ENCODE measurements around the gene KIF25.

Gene KIF25

GRCh38 chr6:168081858-168082546 is 84.5 kb downstream of the KIF25 start:
- TF ChIP-seq GLIS3 (CRISPR knock-in tag; IDR thresholded peaks at IDR 0.05) (no peak), ISL1 (CRISPR knock-in tag; IDR thresholded peaks at IDR 0.05) (no peak), ZC3H10 (CRISPR knock-in tag; IDR thresholded peaks at IDR 0.05) (no peak), ZFP3 (CRISPR knock-in tag; IDR thresholded peaks at IDR 0.05) (no peak), BACH2 (CRISPR knock-in tag; IDR thresholded peaks at IDR 0.05; ENCODE audit: borderline replicate concordance) (no peak), TCF4 (CRISPR knock-in tag; IDR thresholded peaks at IDR 0.05; ENCODE audit: borderline replicate concordance) (no peak), ZNF8 (CRISPR knock-in tag; IDR thresholded peaks at IDR 0.05) (no peak), RARB (CRISPR knock-in tag; IDR thresholded peaks at IDR 0.05) (no peak), ARNTL (CRISPR knock-in tag; IDR thresholded peaks at IDR 0.05; ENCODE audit: borderline replicate concordance, low read depth) (no peak), ZFP30 (CRISPR knock-in tag; IDR thresholded peaks at IDR 0.05) (no peak), TOX (CRISPR knock-in tag; IDR thresholded peaks at IDR 0.05; ENCODE audit: borderline replicate concordance) (no peak), CSDC2 (CRISPR knock-in tag; IDR thresholded peaks at IDR 0.05) (no peak), ZNF70 (CRISPR knock-in tag; IDR thresholded peaks at IDR 0.05) (no peak), CREB5 (CRISPR knock-in tag; IDR thresholded peaks at IDR 0.05; ENCODE audit: low read depth) (no peak), OSR1 (CRISPR knock-in tag; IDR thresholded peaks at IDR 0.05) (no peak), ZNF565 (CRISPR knock-in tag; conservative IDR thresholded peaks at IDR 0.05; ENCODE audit: low read depth) (no peak)
- TF ChIP-seq, protein P1, sequence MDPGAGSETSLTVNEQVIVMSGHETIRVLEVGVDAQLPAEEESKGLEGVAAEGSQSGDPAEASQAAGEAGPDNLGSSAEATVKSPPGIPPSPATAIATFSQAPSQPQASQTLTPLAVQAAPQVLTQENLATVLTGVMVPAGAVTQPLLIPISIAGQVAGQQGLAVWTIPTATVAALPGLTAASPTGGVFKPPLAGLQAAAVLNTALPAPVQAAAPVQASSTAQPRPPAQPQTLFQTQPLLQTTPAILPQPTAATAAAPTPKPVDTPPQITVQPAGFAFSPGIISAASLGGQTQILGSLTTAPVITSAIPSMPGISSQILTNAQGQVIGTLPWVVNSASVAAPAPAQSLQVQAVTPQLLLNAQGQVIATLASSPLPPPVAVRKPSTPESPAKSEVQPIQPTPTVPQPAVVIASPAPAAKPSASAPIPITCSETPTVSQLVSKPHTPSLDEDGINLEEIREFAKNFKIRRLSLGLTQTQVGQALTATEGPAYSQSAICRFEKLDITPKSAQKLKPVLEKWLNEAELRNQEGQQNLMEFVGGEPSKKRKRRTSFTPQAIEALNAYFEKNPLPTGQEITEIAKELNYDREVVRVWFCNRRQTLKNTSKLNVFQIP (CRISPR knock-in tag; IDR thresholded peaks at IDR 0.05; ENCODE audit: borderline replicate concordance, low read depth) = no peak
- TF ChIP-seq, protein P2, sequence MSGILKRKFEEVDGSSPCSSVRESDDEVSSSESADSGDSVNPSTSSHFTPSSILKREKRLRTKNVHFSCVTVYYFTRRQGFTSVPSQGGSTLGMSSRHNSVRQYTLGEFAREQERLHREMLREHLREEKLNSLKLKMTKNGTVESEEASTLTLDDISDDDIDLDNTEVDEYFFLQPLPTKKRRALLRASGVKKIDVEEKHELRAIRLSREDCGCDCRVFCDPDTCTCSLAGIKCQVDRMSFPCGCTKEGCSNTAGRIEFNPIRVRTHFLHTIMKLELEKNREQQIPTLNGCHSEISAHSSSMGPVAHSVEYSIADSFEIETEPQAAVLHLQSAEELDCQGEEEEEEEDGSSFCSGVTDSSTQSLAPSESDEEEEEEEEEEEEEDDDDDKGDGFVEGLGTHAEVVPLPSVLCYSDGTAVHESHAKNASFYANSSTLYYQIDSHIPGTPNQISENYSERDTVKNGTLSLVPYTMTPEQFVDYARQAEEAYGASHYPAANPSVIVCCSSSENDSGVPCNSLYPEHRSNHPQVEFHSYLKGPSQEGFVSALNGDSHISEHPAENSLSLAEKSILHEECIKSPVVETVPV (CRISPR knock-in tag; IDR thresholded peaks at IDR 0.05) = no peak
- TF ChIP-seq, protein P3, sequence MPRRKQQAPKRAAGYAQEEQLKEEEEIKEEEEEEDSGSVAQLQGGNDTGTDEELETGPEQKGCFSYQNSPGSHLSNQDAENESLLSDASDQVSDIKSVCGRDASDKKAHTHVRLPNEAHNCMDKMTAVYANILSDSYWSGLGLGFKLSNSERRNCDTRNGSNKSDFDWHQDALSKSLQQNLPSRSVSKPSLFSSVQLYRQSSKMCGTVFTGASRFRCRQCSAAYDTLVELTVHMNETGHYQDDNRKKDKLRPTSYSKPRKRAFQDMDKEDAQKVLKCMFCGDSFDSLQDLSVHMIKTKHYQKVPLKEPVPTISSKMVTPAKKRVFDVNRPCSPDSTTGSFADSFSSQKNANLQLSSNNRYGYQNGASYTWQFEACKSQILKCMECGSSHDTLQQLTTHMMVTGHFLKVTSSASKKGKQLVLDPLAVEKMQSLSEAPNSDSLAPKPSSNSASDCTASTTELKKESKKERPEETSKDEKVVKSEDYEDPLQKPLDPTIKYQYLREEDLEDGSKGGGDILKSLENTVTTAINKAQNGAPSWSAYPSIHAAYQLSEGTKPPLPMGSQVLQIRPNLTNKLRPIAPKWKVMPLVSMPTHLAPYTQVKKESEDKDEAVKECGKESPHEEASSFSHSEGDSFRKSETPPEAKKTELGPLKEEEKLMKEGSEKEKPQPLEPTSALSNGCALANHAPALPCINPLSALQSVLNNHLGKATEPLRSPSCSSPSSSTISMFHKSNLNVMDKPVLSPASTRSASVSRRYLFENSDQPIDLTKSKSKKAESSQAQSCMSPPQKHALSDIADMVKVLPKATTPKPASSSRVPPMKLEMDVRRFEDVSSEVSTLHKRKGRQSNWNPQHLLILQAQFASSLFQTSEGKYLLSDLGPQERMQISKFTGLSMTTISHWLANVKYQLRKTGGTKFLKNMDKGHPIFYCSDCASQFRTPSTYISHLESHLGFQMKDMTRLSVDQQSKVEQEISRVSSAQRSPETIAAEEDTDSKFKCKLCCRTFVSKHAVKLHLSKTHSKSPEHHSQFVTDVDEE (CRISPR knock-in tag; IDR thresholded peaks at IDR 0.05) = no peak
- no peak for ATAC-seq

DNA sequence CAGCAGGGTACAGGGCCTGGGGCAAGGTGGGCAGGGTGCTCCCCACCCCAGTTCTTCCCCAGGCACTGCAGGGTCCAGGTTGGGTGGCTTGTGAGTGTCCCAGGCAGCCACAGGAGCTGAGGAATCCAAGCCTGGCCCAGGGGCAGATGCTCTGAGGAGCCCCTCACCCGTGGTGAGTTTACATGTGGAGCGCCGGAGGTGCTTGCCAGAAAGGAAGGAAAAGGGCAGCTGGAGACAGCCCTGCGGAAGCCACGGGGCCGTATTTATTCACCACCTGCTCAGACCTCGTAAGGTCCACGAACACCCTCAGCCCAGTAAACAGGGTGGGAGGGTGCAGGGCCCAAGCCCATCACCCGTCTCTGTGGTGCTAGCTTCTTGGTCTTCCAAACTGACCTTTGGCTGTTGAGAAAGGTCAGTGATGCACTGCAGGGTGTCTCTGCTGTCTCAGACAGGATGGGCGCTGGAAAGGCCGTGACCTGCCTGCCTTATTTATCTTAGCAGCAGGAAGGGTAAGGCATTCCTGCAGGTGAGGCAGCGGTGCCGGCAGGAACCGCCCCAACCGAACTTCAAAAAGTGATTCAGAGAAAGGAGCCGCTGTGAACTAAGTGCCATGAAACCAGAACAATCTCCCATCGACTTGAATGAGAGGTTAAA is 85.5 kb downstream of the KIF25 start:
- ATAC-seq = no peak
- TF ChIP-seq ZC3H10 (CRISPR knock-in tag; IDR thresholded peaks at IDR 0.05) (no peak), GLIS3 (CRISPR knock-in tag; IDR thresholded peaks at IDR 0.05) (no peak), ZNF565 (CRISPR knock-in tag; conservative IDR thresholded peaks at IDR 0.05; ENCODE audit: low read depth) (no peak), ZFP30 (CRISPR knock-in tag; IDR thresholded peaks at IDR 0.05) (no peak), ISL1 (CRISPR knock-in tag; IDR thresholded peaks at IDR 0.05) (no peak), ESRRG (CRISPR knock-in tag; IDR thresholded peaks at IDR 0.05) (no peak), PPARA (CRISPR knock-in tag; IDR thresholded peaks at IDR 0.05; ENCODE audit: borderline replicate concordance) (no peak), ARNTL (CRISPR knock-in tag; IDR thresholded peaks at IDR 0.05; ENCODE audit: borderline replicate concordance, low read depth) (no peak), PATZ1 (CRISPR knock-in tag; IDR thresholded peaks at IDR 0.05; ENCODE audit: borderline replicate concordance) (no peak), SNAI2 (CRISPR knock-in tag; IDR thresholded peaks at IDR 0.05) (no peak), ZNF8 (CRISPR knock-in tag; IDR thresholded peaks at IDR 0.05) (no peak)
- TF ChIP-seq, protein P3 (CRISPR knock-in tag; IDR thresholded peaks at IDR 0.05) = no peak
- TF ChIP-seq, protein P2 (CRISPR knock-in tag; IDR thresholded peaks at IDR 0.05) = no peak
